SK-N-SH treated with all-trans-retinoic acid at 6 μM for 48 hours (cell line): ENCODE measurements around the gene CXCL5.

Source experiments
- ESRRG ChIP-seq: fragments of 250-450 bp; sonication (Bioruptor Pico); IDR thresholded peaks from 2 replicates; pipeline ENCODE4 v1.6.1; 2021; ENCODE audit warnings: mild to moderate bottlenecking
- ISL1 ChIP-seq: fragments of 250-450 bp; sonication (Bioruptor Pico); IDR thresholded peaks from 2 replicates; pipeline ENCODE4 v2.1.2; 2022; ENCODE audit warnings: mild to moderate bottlenecking, moderate library complexity
- TCF4 ChIP-seq: fragments of 250-450 bp; sonication (Bioruptor Pico); IDR thresholded peaks from 2 replicates; pipeline ENCODE4 v1.8.0; 2021; ENCODE audit warnings: mild to moderate bottlenecking, moderate library complexity, borderline replicate concordance
- ZC3H10 ChIP-seq: fragments of 250-450 bp; sonication (Bioruptor Pico); IDR thresholded peaks from 2 replicates; pipeline ENCODE4 v1.5.1; 2021; ENCODE audit warnings: mild to moderate bottlenecking, moderate library complexity
- TF ChIP-seq, protein P1 (sequence below): fragments of 250-450 bp; sonication (Bioruptor Pico); IDR thresholded peaks from 2 replicates; pipeline ENCODE4 v1.8.0; 2020; ENCODE audit warnings: mild to moderate bottlenecking, moderate library complexity, borderline replicate concordance

DNA sequence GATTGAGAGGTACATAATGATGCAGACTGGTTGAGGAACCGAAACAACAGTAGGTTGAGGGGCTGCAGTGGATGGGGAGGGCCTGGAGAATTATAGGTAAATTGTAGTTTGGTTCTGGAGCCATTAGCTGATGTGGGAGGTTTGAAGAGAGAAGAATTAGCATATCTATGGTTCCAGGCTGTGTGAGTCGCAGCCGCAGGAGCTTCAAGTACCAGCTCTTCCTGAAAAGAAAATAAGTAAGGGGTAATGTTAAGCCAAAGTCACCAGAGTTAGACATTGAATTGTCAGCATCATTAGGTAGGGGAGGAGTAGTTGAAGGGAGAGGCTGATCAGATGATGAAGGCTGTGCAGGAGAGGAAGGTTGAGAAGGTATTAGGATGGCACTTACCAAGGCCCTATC lies 46.1 kb downstream of the CXCL5 start:
- TF ChIP-seq ESRRG (CRISPR knock-in tag) (no peak), ZC3H10 (CRISPR knock-in tag) (no peak), TCF4 (CRISPR knock-in tag) (no peak), ISL1 (no peak)
- TF ChIP-seq, protein P1, sequence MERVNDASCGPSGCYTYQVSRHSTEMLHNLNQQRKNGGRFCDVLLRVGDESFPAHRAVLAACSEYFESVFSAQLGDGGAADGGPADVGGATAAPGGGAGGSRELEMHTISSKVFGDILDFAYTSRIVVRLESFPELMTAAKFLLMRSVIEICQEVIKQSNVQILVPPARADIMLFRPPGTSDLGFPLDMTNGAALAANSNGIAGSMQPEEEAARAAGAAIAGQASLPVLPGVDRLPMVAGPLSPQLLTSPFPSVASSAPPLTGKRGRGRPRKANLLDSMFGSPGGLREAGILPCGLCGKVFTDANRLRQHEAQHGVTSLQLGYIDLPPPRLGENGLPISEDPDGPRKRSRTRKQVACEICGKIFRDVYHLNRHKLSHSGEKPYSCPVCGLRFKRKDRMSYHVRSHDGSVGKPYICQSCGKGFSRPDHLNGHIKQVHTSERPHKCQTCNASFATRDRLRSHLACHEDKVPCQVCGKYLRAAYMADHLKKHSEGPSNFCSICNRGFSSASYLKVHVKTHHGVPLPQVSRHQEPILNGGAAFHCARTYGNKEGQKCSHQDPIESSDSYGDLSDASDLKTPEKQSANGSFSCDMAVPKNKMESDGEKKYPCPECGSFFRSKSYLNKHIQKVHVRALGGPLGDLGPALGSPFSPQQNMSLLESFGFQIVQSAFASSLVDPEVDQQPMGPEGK: no peak
